ENCODE results near the gene TOMM20.

Gene TOMM20

GRCh38 chr1:235072096-235072495, 56.5 kb downstream of the TOMM20 start:
- H3K4me1 Mint-ChIP-seq: peaks cover 64% of the 10 kb centered on the region
- no peaks in the 10 kb centered on the region for H3K27me3 Mint-ChIP-seq (ENCODE audit: low read depth, poor library complexity)
- no peak overlapping the region for H3K27ac Mint-ChIP-seq
- no peak for TF ChIP-seq CTCF (IDR thresholded peaks at IDR 0.05)
- H3K36me3 Mint-ChIP-seq (ENCODE audit: low read depth): no peaks in the 10 kb centered on the region
- no peaks in the 10 kb centered on the region for H3K9me3 Mint-ChIP-seq
- no peak for DNase-seq
- no peak overlapping the region for H3K4me3 Mint-ChIP-seq

GRCh38 chr1:235070819-235071218, 57.8 kb downstream of the TOMM20 start:
- TF ChIP-seq CTCF (IDR thresholded peaks at IDR 0.05): no peak
- H3K4me1 Mint-ChIP-seq: peaks cover 66% of the 10 kb centered on the region
- H3K4me3 Mint-ChIP-seq: no peak overlapping the region
- no peak overlapping the region for H3K27ac Mint-ChIP-seq
- no peaks in the 10 kb centered on the region for H3K27me3 Mint-ChIP-seq (ENCODE audit: low read depth, poor library complexity)
- H3K36me3 Mint-ChIP-seq (ENCODE audit: low read depth): no peaks in the 10 kb centered on the region
- DNase-seq: no peak
- H3K9me3 Mint-ChIP-seq: no peaks in the 10 kb centered on the region

GRCh38 chr1:235069577-235070563, 58.8 kb downstream of the TOMM20 start:
- no peaks in the 10 kb centered on the region for H3K9me3 Mint-ChIP-seq
- H3K4me3 Mint-ChIP-seq: no peak overlapping the region
- no peak for TF ChIP-seq CTCF (IDR thresholded peaks at IDR 0.05)
- H3K27me3 Mint-ChIP-seq (ENCODE audit: low read depth, poor library complexity): peaks cover 3% of the 10 kb centered on the region
- H3K27ac Mint-ChIP-seq: peak overlapping the region; percentile 84
- DNase-seq: no peak
- no peaks in the 10 kb centered on the region for H3K36me3 Mint-ChIP-seq (ENCODE audit: low read depth)
- peaks cover 59% of the 10 kb centered on the region for H3K4me1 Mint-ChIP-seq

- Mint-ChIP-seq H3K27ac (peak overlapping the region; percentile 84), H3K9me3 (no peaks in the 10 kb centered on the region), H3K36me3 (ENCODE audit: low read depth) (no peaks in the 10 kb centered on the region), H3K27me3 (ENCODE audit: low read depth, poor library complexity) (peaks cover 3% of the 10 kb centered on the region), H3K4me1 (peaks cover 54% of the 10 kb centered on the region), H3K4me3 (no peak overlapping the region)
- DNase-seq: no peak
- TF ChIP-seq CTCF (IDR thresholded peaks at IDR 0.05): no peak
Observed at GRCh38 chr1:235069176-235069575, 59.5 kb downstream of the TOMM20 start.

- Mint-ChIP-seq H3K27ac (no peak overlapping the region), H3K36me3 (ENCODE audit: low read depth) (no peaks in the 10 kb centered on the region), H3K4me1 (peaks cover 56% of the 10 kb centered on the region), H3K27me3 (ENCODE audit: low read depth, poor library complexity) (peaks cover 7% of the 10 kb centered on the region), H3K9me3 (no peaks in the 10 kb centered on the region), H3K4me3 (no peak overlapping the region)
- DNase-seq: no peak
- TF ChIP-seq CTCF (IDR thresholded peaks at IDR 0.05): no peak
Observed at GRCh38 chr1:235068158-235069121, 60.2 kb downstream of the TOMM20 start.
